ENCODE data around the gene KIAA2012.

GRCh38 chr2:202066875-202067274 lies 6.2 kb upstream of the KIAA2012 start:
- TF ChIP-seq ZBTB26 (tag by site-specific recombination; optimal IDR thresholded peaks at IDR 0.05) (no peak), PRDM10 (tag by site-specific recombination; IDR thresholded peaks at IDR 0.05) (no peak), CTCF (tag by site-specific recombination; IDR thresholded peaks at IDR 0.05) (no peak), KLF16 (tag by site-specific recombination; IDR thresholded peaks at IDR 0.05) (no peak), REST (tag by site-specific recombination; IDR thresholded peaks at IDR 0.05) (no peak), ZNF274 (IDR thresholded peaks at IDR 0.05; ENCODE audit: low read length) (no peak), ZNF274 (tag by site-specific recombination; IDR thresholded peaks at IDR 0.05; ENCODE audit: borderline replicate concordance) (no peak), PRDM6 (tag by site-specific recombination; IDR thresholded peaks at IDR 0.05) (peak; percentile 24; the same call in 1 of the 2 replicates), ZBTB8A (tag by site-specific recombination; IDR thresholded peaks at IDR 0.05) (no peak), ZNF184 (tag by site-specific recombination; IDR thresholded peaks at IDR 0.05) (no peak)
- TF ChIP-seq, protein P1, sequence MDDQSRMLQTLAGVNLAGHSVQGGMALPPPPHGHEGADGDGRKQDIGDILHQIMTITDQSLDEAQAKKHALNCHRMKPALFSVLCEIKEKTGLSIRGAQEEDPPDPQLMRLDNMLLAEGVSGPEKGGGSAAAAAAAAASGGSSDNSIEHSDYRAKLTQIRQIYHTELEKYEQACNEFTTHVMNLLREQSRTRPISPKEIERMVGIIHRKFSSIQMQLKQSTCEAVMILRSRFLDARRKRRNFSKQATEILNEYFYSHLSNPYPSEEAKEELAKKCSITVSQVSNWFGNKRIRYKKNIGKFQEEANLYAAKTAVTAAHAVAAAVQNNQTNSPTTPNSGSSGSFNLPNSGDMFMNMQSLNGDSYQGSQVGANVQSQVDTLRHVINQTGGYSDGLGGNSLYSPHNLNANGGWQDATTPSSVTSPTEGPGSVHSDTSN (CRISPR knock-in tag; IDR thresholded peaks at IDR 0.05), result no peak
